DOHH2 (cell line): ENCODE measurements around the gene NLK.

Source experiments
- H3F3A ChIP-seq: fragments of 200-600 bp; sonication (generic), shearing (Covaris generic); 2 replicates; pipeline ENCODE4 v1.6.0; 2016; ENCODE audit warnings: antibody characterized with exemption, mild to moderate bottlenecking; ENCODE audit not compliant: control insufficient read depth, insufficient read depth
- H3K27ac ChIP-seq: fragments of 200-600 bp; sonication (generic); 2 replicates; pipeline ENCODE4 v1.5.1; 2014; ENCODE audit warnings: low read depth, mild to moderate bottlenecking, low read length, moderate library complexity
- H3K27me3 ChIP-seq: fragments of 200-600 bp; sonication (generic); 2 replicates; pipeline ENCODE4 v1.6.1; 2014; ENCODE audit warnings: mild to moderate bottlenecking, low read length, mixed read lengths; ENCODE audit not compliant: control insufficient read depth
- H3K36me3 ChIP-seq: fragments of 200-600 bp; sonication (generic); 2 replicates; pipeline ENCODE4 v1.6.1; 2014; ENCODE audit warnings: mild to moderate bottlenecking, low read length, moderate library complexity, mixed read lengths; ENCODE audit not compliant: control insufficient read depth
- H3K4me1 ChIP-seq: fragments of 200-600 bp; sonication (generic); 2 replicates; pipeline ENCODE4 v1.6.1; 2014; ENCODE audit warnings: mild to moderate bottlenecking, low read length, mixed read lengths; ENCODE audit not compliant: control insufficient read depth
- H3K4me2 ChIP-seq: fragments of 200-600 bp; sonication (generic); 2 replicates; pipeline ENCODE4 v1.6.0; 2014; ENCODE audit warnings: mild to moderate bottlenecking, low read length, moderate library complexity
- H3K4me3 ChIP-seq: fragments of 200-600 bp; sonication (generic); 2 replicates; pipeline ENCODE4 v1.5.1; 2014; ENCODE audit warnings: mild to moderate bottlenecking, low read length, mixed read lengths
- H3K79me2 ChIP-seq: fragments of 200-600 bp; sonication (generic); 2 replicates; pipeline ENCODE4 v1.6.1; 2014; ENCODE audit warnings: mild to moderate bottlenecking, low read length, mixed read lengths; ENCODE audit not compliant: control insufficient read depth
- H3K9me2 ChIP-seq: fragments of 200-600 bp; sonication (generic); replicated peaks from 2 replicates; pipeline ENCODE4 v1.6.1; 2014; ENCODE audit warnings: mild to moderate bottlenecking, low read length, mixed read lengths; ENCODE audit not compliant: control insufficient read depth
- H3K9me3 ChIP-seq: fragments of 200-600 bp; sonication (generic); 2 replicates; pipeline ENCODE4 v1.6.1; 2014; ENCODE audit warnings: antibody characterized with exemption, low read length, mixed read lengths; ENCODE audit not compliant: control insufficient read depth, insufficient read depth
- H4K20me1 ChIP-seq: fragments of 200-600 bp; sonication (generic); 2 replicates; pipeline ENCODE4 v1.6.0; 2014; ENCODE audit warnings: low read depth, mild to moderate bottlenecking, antibody characterized with exemption, low read length, moderate library complexity; ENCODE audit not compliant: control insufficient read depth, insufficient read depth
- CTCF ChIP-seq: fragments of 200-600 bp; sonication (generic); IDR thresholded peaks from one replicate; pipeline ENCODE4 v1.5.1; 2014; ENCODE audit warnings: antibody characterized with exemption, mild to moderate bottlenecking, low read depth, low read length; ENCODE audit not compliant: poor library complexity, severe bottlenecking
- EZH2phosphoT487 ChIP-seq: fragments of 200-600 bp; sonication (generic); IDR thresholded peaks from 2 replicates; pipeline ENCODE4 v1.6.1; 2017; ENCODE audit warnings: borderline replicate concordance, mild to moderate bottlenecking, antibody characterized with exemption, low read length, moderate library complexity, mixed read lengths

Gene NLK

GRCh38 chr17:28125526-28126378, 83.3 kb downstream of the NLK start:
- H3K4me3 ChIP-seq, result no peak overlapping the region
- no peak overlapping the region for H3K27ac ChIP-seq
- TF ChIP-seq EZH2phosphoT487 (no peak), CTCF (no peak)

GRCh38 chr17:28127196-28127595, 84.7 kb downstream of the NLK start:
- no peaks in the 10 kb centered on the region for H3K4me1 ChIP-seq
- H3F3A ChIP-seq, result no peaks in the 10 kb centered on the region
- no peaks in the 10 kb centered on the region for H3K9me2 ChIP-seq
- H3K36me3 ChIP-seq, result peaks cover 20% of the 10 kb centered on the region
- no peaks in the 10 kb centered on the region for H3K79me2 ChIP-seq
- no peaks in the 10 kb centered on the region for H3K9me3 ChIP-seq
- no peak overlapping the region for H3K4me3 ChIP-seq
- no peak overlapping the region for H3K4me2 ChIP-seq
- no peaks in the 10 kb centered on the region for H4K20me1 ChIP-seq
- no peak overlapping the region for H3K27ac ChIP-seq
- TF ChIP-seq CTCF (no peak), EZH2phosphoT487 (no peak)
- no peaks in the 10 kb centered on the region for H3K27me3 ChIP-seq

More at GRCh38 chr17:28125526-28126378, 83.3 kb downstream of the NLK start:
- no peaks in the 10 kb centered on the region for H4K20me1 ChIP-seq
- no peaks in the 10 kb centered on the region for H3K9me2 ChIP-seq
- no peaks in the 10 kb centered on the region for H3K27me3 ChIP-seq
- no peaks in the 10 kb centered on the region for H3K4me1 ChIP-seq
- no peaks in the 10 kb centered on the region for H3F3A ChIP-seq
- peaks cover 16% of the 10 kb centered on the region for H3K36me3 ChIP-seq
- H3K79me2 ChIP-seq, result no peaks in the 10 kb centered on the region
- H3K4me2 ChIP-seq, result no peak overlapping the region
- no peaks in the 10 kb centered on the region for H3K9me3 ChIP-seq

- no peaks in the 10 kb centered on the region for H3K27me3 ChIP-seq
- no peaks in the 10 kb centered on the region for H3K9me3 ChIP-seq
- H3K4me2 ChIP-seq, result no peak overlapping the region
- H3K36me3 ChIP-seq, result peaks cover 20% of the 10 kb centered on the region
- no peaks in the 10 kb centered on the region for H3K79me2 ChIP-seq
- H3K4me3 ChIP-seq, result no peak overlapping the region
- TF ChIP-seq EZH2phosphoT487 (no peak), CTCF (no peak)
- no peaks in the 10 kb centered on the region for H3K4me1 ChIP-seq
- no peaks in the 10 kb centered on the region for H3F3A ChIP-seq
- no peaks in the 10 kb centered on the region for H3K9me2 ChIP-seq
- H4K20me1 ChIP-seq, result no peaks in the 10 kb centered on the region
- no peak overlapping the region for H3K27ac ChIP-seq
These were observed 86.3 kb downstream of the NLK start for GRCh38 chr17:28128779-28129178.
